Suprapubic skin (tissue), 4 donors: ENCODE measurements around the gene USP48. TPM values are rescaled to one million over a fixed set of nuclear protein-coding genes. Genes with fewer than 3 reads are reported as not detected.

Source experiments
- DNase-seq, 2 donors: peaks; one replicate each; pipeline ENCODE4 v3.0.0-alpha.2; 2019; ENCODE audit warnings: low spot score in 2 of 2
- H3K27ac ChIP-seq: fragments of 200-600 bp; sonication (generic); one replicate; pipeline ENCODE4 v1.5.1; 2019
- H3K27me3 ChIP-seq: fragments of 200-600 bp; sonication (generic); one replicate; pipeline ENCODE4 v1.5.1; 2019
- H3K36me3 ChIP-seq: fragments of 200-600 bp; sonication (generic); one replicate; pipeline ENCODE4 v1.5.1; 2019
- H3K4me1 ChIP-seq: fragments of 200-600 bp; sonication (generic); one replicate; pipeline ENCODE4 v1.5.1; 2019
- H3K4me3 ChIP-seq: fragments of 200-600 bp; sonication (generic); one replicate; pipeline ENCODE4 v1.5.1; 2019; ENCODE audit warnings: mild to moderate bottlenecking
- H3K9me3 ChIP-seq: fragments of 200-600 bp; sonication (generic); one replicate; pipeline ENCODE4 v1.5.1; 2019
- CTCF ChIP-seq, 2 donors: fragments of 200-600 bp in 1 of 2; fragments of 450-650 bp in 1 of 2; sonication (generic) in 1 of 2; IDR thresholded peaks; one replicate each; pipeline ENCODE4 v1.5.1; 2016 to 2019; ENCODE audit warnings: antibody characterized with exemption in 2 of 2, mild to moderate bottlenecking in 1 of 2, moderate library complexity in 1 of 2
- EP300 ChIP-seq: sonication (generic); formaldehyde crosslinking; IDR thresholded peaks from one replicate; pipeline ENCODE4 v1.6.1; 2017; ENCODE audit warnings: antibody characterized with exemption
- POLR2A ChIP-seq, 2 donors: fragments of 450-650 bp; IDR thresholded peaks; one replicate each; pipeline ENCODE4 v1.6.1; 2017; ENCODE audit warnings: antibody characterized with exemption in 2 of 2, mild to moderate bottlenecking in 2 of 2, moderate library complexity in 2 of 2
- POLR2AphosphoS5 ChIP-seq, 3 donors: sonication (generic); formaldehyde crosslinking; IDR thresholded peaks; one replicate each; pipeline ENCODE4 v1.6.1; 2017; ENCODE audit warnings: antibody characterized with exemption in 3 of 3
- WGBS: methylation state at CpG from one replicate; pipeline ENCODE4 v1.1.5; 2018; 5-methylcytosine and 5-hydroxymethylcytosine counted together
- total RNA-seq, 4 donors: library from RNA; depleted of rRNA; stranded (reverse); fragments of >200 nt; gene quantifications; one replicate each; pipeline ENCODE4 v1.1.0, GENCODE V29; 2016

USP48 gene
- total RNA-seq, 4 donors from 2014 or later = 27.7 to 151 (median 46.0) TPM

GRCh38 chr1:21649315-21649714, 133.6 kb downstream of the USP48 start:
- 57% methylated on average over 2 of the region's 2 CpGs for WGBS
- Histone ChIP-seq H3K9me3 (no peaks in the 10 kb centered on the region), H3K27ac (no peak overlapping the region), H3K27me3 (peaks cover 35% of the 10 kb centered on the region), H3K4me1 (peaks cover 24% of the 10 kb centered on the region), H3K4me3 (no peak overlapping the region), H3K36me3 (no peaks in the 10 kb centered on the region)
- TF ChIP-seq POLR2A (IDR thresholded peaks at IDR 0.05) (no peak), CTCF (IDR thresholded peaks at IDR 0.05) (no peak), EP300 (no peak), POLR2AphosphoS5 (IDR thresholded peaks at IDR 0.05) (no peak)
- no peak for DNase-seq

- TF ChIP-seq POLR2AphosphoS5 (IDR thresholded peaks at IDR 0.05) (no peak), POLR2A (IDR thresholded peaks at IDR 0.05) (no peak)
- no peak overlapping the region for H3K27ac ChIP-seq
- H3K9me3 ChIP-seq = no peaks in the 10 kb centered on the region
- H3K27me3 ChIP-seq = peaks cover 35% of the 10 kb centered on the region
- DNase-seq = no peak
- H3K36me3 ChIP-seq = no peaks in the 10 kb centered on the region
- 56% methylated on average over 3 of the region's 10 CpGs for WGBS
- H3K4me3 ChIP-seq = no peak overlapping the region
- H3K4me1 ChIP-seq = peaks cover 24% of the 10 kb centered on the region
Measured at GRCh38 chr1:21648791-21649190, 134.2 kb downstream of the USP48 start.

GRCh38 chr1:21648352-21648730, 134.6 kb downstream of the USP48 start:
- H3K27ac ChIP-seq = no peak overlapping the region
- no peak overlapping the region for H3K4me3 ChIP-seq
- WGBS = 56% methylated on average over 3 of the region's 4 CpGs
- no peaks in the 10 kb centered on the region for H3K9me3 ChIP-seq
- peaks cover 35% of the 10 kb centered on the region for H3K27me3 ChIP-seq
- H3K36me3 ChIP-seq = no peaks in the 10 kb centered on the region
- TF ChIP-seq CTCF (IDR thresholded peaks at IDR 0.05) = no peak
- TF ChIP-seq POLR2AphosphoS5 (IDR thresholded peaks at IDR 0.05) = no peak
- TF ChIP-seq POLR2A (IDR thresholded peaks at IDR 0.05) = no peak
- TF ChIP-seq EP300 = no peak
- DNase-seq = no peak
- H3K4me1 ChIP-seq = peaks cover 24% of the 10 kb centered on the region

GRCh38 chr1:21647431-21648351, 135.3 kb downstream of the USP48 start:
- no peak for TF ChIP-seq POLR2A (IDR thresholded peaks at IDR 0.05)
- TF ChIP-seq CTCF (IDR thresholded peaks at IDR 0.05) = no peak
- no peak for TF ChIP-seq POLR2AphosphoS5 (IDR thresholded peaks at IDR 0.05)
- no peak for TF ChIP-seq EP300
- no peaks in the 10 kb centered on the region for H3K36me3 ChIP-seq
- peaks cover 23% of the 10 kb centered on the region for H3K4me1 ChIP-seq
- 37% methylated on average over 19 of the region's 19 CpGs for WGBS
- peaks cover 35% of the 10 kb centered on the region for H3K27me3 ChIP-seq
- H3K9me3 ChIP-seq = no peaks in the 10 kb centered on the region
- no peak for DNase-seq
- no peak overlapping the region for H3K4me3 ChIP-seq
- no peak overlapping the region for H3K27ac ChIP-seq

- H3K4me3 ChIP-seq = no peak overlapping the region
- H3K36me3 ChIP-seq = no peaks in the 10 kb centered on the region
- no peak overlapping the region for H3K27ac ChIP-seq
- H3K4me1 ChIP-seq = peaks cover 4% of the 10 kb centered on the region
- no peak for DNase-seq
- peaks cover 37% of the 10 kb centered on the region for H3K27me3 ChIP-seq
- TF ChIP-seq POLR2AphosphoS5 (IDR thresholded peaks at IDR 0.05) (no peak), EP300 (no peak), POLR2A (IDR thresholded peaks at IDR 0.05) (no peak), CTCF (IDR thresholded peaks at IDR 0.05) (no peak)
- H3K9me3 ChIP-seq = no peaks in the 10 kb centered on the region
- WGBS = 100% methylated on average over 1 of the region's 5 CpGs
Measured at GRCh38 chr1:21645550-21645949, 137.4 kb downstream of the USP48 start.
